ENCODE results near the gene DTNA.

Gene DTNA

DNA sequence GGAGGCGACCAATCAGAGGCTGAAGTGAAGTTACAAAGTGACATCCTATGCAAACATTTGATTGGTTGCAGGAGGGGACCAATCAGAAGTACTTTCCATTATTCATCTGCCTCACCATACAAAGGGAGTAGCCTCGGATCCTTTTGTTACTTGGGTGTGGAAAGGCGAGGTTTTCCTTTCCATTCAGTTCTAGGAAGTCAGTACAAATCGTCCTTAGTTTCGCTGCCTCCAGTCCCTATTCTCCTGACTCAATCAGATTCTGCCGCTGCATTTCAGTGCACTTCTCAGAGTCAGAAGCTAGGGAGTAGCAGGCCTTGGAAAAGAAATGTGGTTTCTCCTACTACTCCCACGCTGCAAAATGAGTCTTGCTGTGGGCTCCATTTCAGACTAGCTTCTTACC is 149.4 kb downstream of the DTNA start:
- TF ChIP-seq, protein P1, sequence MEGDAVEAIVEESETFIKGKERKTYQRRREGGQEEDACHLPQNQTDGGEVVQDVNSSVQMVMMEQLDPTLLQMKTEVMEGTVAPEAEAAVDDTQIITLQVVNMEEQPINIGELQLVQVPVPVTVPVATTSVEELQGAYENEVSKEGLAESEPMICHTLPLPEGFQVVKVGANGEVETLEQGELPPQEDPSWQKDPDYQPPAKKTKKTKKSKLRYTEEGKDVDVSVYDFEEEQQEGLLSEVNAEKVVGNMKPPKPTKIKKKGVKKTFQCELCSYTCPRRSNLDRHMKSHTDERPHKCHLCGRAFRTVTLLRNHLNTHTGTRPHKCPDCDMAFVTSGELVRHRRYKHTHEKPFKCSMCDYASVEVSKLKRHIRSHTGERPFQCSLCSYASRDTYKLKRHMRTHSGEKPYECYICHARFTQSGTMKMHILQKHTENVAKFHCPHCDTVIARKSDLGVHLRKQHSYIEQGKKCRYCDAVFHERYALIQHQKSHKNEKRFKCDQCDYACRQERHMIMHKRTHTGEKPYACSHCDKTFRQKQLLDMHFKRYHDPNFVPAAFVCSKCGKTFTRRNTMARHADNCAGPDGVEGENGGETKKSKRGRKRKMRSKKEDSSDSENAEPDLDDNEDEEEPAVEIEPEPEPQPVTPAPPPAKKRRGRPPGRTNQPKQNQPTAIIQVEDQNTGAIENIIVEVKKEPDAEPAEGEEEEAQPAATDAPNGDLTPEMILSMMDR (conservative IDR thresholded peaks at IDR 0.05; ENCODE audit: low read depth), result no peak
- CTCF ChIA-PET, result no interaction called here
- no peak for DNase-seq (ENCODE audit: low spot score)
- no peak overlapping the region for H3K27ac ChIP-seq
- POLR2A ChIA-PET (ENCODE audit: low non-redundant PET), result no interaction called here

DNA sequence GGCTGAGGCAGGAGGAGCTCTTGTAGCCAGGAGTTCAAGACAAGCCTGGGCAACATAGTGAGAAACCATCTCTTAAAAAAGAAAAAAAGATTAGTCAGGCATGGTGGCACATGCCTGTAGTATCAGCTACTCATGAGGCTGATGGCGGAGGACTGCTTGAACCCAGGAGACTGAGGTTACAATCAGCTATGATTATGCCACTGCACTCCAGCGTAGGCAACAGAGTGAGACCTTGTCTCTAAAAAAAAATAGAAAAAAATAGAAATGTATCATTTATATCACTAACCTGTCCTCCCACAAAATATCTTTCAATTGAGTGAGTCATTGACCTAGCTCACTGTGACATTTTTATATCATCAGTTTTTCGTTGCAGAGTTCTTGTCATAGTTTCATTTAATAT is 152.5 kb downstream of the DTNA start:
- DNase-seq (ENCODE audit: low spot score), result no peak
- ChIA-PET CTCF (no interaction called here), POLR2A (ENCODE audit: low non-redundant PET) (no interaction called here)
- H3K27ac ChIP-seq, result no peak overlapping the region
- TF ChIP-seq, protein P1 (conservative IDR thresholded peaks at IDR 0.05; ENCODE audit: low read depth), result no peak

DNA sequence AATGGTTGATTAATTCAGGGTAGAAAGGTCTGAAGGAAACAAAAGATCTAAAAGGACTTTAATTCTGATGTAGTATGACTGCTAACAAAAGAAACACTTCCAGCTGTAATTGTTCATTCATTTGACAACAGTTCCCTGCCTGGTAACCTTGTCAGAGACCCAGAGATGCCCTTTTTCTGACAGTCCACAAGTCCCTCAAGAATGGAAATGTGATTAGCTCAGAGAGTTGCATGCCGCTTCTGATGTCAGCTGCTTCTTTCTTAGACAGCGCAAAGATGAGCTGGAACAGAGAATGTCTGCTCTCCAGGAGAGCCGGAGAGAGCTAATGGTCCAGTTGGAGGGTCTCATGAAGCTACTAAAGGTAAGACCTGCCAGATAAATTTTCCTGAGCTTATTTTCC is 153.6 kb downstream of the DTNA start:
- no peak for DNase-seq (ENCODE audit: low spot score)
- ChIA-PET POLR2A (ENCODE audit: low non-redundant PET) (no interaction called here), CTCF (no interaction called here)
- TF ChIP-seq, protein P1 (conservative IDR thresholded peaks at IDR 0.05; ENCODE audit: low read depth), result no peak
- H3K27ac ChIP-seq, result no peak overlapping the region

DNA sequence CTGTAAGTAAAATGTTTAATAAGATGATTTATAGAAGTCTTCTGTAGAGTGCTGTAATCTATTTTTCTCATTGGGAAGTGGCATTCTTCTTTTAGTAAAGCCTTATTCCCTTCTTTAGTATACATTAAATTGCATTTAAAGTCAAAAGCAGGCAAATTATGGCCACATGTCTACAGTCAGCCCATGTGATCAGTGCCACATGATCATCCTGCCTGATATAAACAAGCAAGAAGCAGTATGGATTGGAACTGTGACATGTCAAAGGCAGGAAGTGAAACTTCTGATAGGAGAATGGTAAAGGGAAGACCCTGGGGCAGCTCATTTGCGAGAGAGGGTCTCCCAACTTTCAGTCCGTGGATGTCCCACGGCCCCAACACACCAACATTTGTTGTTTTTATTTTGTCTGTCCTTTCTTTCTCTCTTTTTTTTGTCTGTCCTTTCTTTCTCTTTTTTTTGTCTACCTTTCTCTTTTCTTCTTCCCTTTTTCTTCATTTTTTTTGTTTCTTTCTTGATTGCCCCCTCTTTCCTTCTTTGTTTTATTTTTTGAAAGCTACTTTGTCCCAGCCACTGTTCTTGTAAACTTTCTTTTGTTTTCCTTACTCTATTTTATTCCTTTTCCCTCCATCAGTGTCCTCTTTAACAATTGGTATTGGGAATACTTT is 154.9 kb downstream of the DTNA start:
- DNase-seq (ENCODE audit: low spot score), result no peak
- TF ChIP-seq, protein P1 (conservative IDR thresholded peaks at IDR 0.05; ENCODE audit: low read depth), result no peak
- H3K27ac ChIP-seq, result no peak overlapping the region
- CTCF ChIA-PET, result no interaction called here
- POLR2A ChIA-PET (ENCODE audit: low non-redundant PET), result no interaction called here

DNA sequence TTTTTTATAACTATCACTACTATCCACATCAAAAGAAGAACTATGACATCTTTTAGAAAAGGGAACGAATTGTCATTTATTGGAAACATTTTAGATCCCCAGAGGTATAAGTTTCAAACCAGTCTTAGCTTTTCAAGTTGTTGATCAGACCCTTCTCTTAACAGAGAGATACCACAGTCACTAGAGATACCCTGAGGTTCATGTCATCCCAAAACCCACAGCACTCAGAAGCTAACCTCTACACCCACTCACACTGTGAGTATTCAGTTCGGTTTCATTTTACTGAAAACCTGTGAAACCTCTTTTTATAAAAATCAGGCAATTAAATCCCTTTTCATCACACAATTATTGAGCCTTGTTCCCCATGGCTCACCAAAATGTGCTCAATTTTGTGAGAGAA is 156.2 kb downstream of the DTNA start:
- TF ChIP-seq, protein P1 (conservative IDR thresholded peaks at IDR 0.05; ENCODE audit: low read depth), result no peak
- ChIA-PET POLR2A (ENCODE audit: low non-redundant PET) (no interaction called here), CTCF (interaction anchor here (0.6 to 1.1 kb wide), 4 partner anchors 91 to 1283 kb away, joined by 3 to 4 read pairs (median 3); no protein-coding TSS in a partner anchor)
- H3K27ac ChIP-seq, result no peak overlapping the region
- DNase-seq (ENCODE audit: low spot score), result no peak

DNA sequence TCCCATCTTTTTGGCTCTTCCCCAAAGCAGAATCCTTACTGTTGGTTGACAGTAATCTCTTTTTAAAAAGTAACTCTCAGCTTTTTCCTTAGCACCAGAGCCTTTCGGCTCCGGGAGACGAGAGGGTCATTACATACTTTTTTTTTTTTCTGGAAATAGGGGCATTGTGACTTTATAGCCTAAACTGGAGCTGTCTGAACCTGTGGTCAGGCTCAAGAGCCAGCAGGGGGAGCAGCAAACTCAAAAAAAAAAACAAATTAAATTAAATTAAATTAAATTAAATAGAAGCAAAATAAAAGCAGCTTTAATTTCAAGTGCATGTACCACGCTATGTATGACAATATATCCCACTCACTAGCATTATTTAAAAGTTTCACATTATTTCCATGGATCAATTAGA is 156.6 kb downstream of the DTNA start:
- ChIA-PET POLR2A (ENCODE audit: low non-redundant PET) (no interaction called here), CTCF (interaction anchor here (0.6 to 1.1 kb wide), 6 partner anchors 90 to 1282 kb away, joined by 3 to 5 read pairs (median 3); no protein-coding TSS in a partner anchor)
- no peak for DNase-seq (ENCODE audit: low spot score)

More for the DNA sequence above, 156.6 kb downstream of the DTNA start:
- TF ChIP-seq, protein P1 (conservative IDR thresholded peaks at IDR 0.05; ENCODE audit: low read depth), result no peak
- no peak overlapping the region for H3K27ac ChIP-seq

All from RWPE1 (cell line).